NB4 (cell line): Measurements from ENCODE around the gene DCTPP1.

Source experiments
- CTCF ChIP-seq: IDR thresholded peaks from one replicate; pipeline ENCODE4 v1.5.1; 2012; ENCODE audit warnings: low read depth, low read length
- MYC ChIP-seq: IDR thresholded peaks from 2 replicates; pipeline ENCODE4 v1.6.1; 2011; ENCODE audit warnings: low read depth, low read length
- POLR2A ChIP-seq: IDR thresholded peaks from 2 replicates; pipeline ENCODE4 v1.6.1; 2011; ENCODE audit warnings: mild to moderate bottlenecking; ENCODE audit not compliant: insufficient read length; ENCODE audit errors: extremely low read depth

- TF ChIP-seq POLR2A: no peak
- TF ChIP-seq CTCF: no peak
- TF ChIP-seq MYC: no peak
Observed at GRCh38 chr16:30428055-30428454, 1.8 kb downstream of the DCTPP1 start.
